Tongue (tissue), 2 donors: Measurements from ENCODE around the gene SATB2. TPM values are rescaled to one million over a fixed set of nuclear protein-coding genes. Genes with fewer than 3 reads are reported as not detected.

Experiments used
- DNase-seq: peaks from one replicate; pipeline ENCODE4 v3.0.0-alpha.2; 2015
- total RNA-seq: library from RNA; depleted of rRNA; stranded (reverse); fragments of >200 nt; gene quantifications from one replicate; pipeline ENCODE4 v1.2.3, GENCODE V29; 2014

Gene SATB2
- total RNA-seq, 1 donor from 2014 or later, result 23.1 TPM

DNA sequence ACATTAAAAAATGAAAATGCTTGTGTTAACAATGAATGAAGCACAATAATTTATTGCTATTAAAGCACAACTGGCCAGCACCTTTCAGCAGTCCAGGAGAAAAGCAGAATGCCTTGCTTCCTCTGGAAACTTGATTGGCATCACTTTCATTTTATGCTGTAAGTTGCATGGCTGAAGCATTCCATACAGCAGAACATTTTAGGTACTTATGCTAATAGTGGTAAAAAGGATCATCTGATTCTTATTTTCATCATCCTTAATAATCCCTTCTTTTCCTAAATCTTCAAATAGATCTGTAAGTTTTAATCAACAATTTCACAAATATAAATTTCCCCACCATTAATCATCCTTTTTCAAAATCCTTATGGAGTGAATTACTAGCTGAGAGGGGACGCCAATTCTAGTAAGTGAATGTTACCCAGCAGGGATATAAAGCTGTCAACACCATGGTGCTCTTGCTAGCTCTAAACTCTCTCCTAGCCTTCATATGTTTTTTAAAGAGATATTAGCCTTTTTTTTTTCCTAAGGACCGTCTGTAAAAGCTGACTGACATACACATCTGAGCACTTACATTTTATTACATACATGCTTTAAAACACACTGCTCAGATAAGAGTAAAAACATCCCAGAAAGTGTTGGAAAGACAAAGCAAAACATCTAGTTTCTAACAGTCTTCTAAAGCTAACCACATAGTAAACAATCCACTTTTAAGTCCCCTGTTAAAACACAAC, 5.3 kb downstream of the SATB2 start:
- peak; percentile 56 for DNase-seq

GRCh38 chr2:199449956-199450355, 7.8 kb downstream of the SATB2 start:
- DNase-seq, result peak; percentile 4

GRCh38 chr2:199449455-199449854, 8.3 kb downstream of the SATB2 start:
- no peak for DNase-seq

DNA sequence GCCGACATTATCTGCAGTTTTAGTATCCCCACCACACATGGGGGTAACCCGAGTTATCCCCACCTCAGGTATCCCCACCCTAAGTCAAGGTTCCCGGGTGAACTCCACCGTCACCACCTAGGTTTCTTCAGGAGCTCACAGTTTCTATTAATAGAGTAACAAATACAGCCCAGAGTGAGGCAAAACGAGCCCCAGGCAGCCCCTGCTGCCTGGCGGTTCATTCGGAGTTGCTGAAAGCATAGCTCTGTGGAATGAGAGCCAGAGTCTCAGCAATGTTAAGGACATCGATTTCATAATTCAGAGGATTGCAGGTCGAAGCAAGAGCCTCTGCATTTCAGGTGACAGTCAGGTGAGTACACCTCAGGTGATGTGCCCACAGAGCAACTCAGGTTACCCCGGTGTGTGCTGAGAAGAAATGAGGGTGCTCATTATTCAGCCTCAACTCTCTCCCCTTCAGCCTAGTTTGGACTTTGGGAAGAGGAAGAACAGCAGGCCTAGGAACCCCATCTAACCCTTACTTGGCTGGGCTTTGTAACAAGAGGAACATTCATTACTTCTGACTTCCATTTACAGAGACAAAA, 10.7 kb downstream of the SATB2 start:
- DNase-seq, result peak; percentile 12

DNA sequence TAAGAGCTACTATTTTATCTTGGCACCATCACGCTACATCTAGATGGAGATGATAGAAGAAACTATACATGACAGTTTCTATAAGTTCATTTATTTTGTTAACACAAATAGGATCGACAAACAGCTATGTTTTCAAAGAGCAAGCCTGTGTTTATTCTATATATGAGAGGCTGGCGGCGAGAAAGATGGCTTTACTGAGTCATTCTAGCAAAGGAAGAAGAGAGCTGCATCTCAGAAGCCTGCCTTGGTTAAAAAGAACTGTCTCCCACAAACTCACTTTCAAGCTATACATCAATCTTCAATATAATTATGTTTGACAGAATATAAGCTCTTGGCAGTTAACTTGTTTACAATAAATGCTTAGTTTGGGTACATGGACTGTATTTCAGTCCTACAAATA, 13.0 kb downstream of the SATB2 start:
- DNase-seq, result peak; percentile 26

- DNase-seq, result no peak
Observed at GRCh38 chr2:199443589-199444130, 14.1 kb downstream of the SATB2 start.

DNA sequence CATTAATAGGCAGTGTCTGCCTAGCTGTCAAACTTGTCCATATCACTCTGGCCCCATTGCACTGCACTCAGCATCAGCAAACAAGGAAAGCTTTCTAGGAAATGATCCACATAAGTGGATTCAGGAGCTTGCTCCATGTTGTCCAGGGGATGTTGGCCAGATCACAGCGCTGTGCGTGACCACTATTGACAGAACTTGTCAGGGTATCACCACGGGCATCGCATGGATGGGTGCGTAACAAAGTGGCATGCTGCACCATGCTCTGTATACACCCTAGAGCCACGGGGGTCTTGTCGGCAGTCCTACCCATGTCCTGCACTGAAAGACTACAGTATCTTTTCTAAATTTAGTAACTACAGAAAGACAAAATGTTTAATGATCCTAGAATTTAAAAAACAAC, 15.6 kb downstream of the SATB2 start:
- DNase-seq, result no peak

DNA sequence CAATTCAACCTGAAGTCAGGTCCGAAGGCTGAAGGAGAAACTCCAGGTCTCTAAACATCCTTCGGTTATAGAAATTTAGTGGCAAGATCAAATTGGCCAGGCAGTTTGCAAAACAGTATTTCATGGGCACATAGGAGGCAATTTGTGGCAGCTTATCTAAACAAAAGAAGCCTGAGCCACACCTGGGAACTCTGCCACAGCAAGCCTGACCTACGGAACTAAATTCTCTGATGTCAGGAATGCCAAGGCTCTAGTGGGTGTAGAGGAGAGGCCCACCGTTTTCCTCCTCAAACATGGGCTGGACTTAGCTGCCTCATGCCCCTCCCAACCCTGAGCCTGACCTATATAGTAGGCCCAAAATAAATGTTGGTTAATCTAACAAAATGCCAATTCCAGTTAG, 16.0 kb downstream of the SATB2 start:
- DNase-seq, result peak; percentile 7

GRCh38 chr2:199440118-199440517, 17.6 kb downstream of the SATB2 start:
- no peak for DNase-seq

DNA sequence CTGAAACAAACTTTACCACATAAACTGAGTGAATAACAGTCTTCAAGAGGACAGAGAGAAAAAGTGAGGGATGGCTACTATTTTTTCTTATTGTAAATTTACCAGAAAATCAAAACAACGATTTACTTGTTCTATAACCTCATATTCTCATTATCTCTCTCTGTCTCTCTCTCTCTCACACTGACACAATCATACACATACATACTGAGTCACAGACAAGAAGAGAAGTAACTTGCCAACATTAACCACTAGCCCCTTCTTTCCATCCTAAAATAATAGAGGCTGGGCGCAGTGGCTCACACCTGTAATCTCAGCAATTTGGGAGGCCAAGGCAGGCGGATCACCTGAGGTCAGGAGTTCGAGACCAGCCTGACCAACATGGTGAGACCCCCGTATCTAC, 18.2 kb downstream of the SATB2 start:
- DNase-seq, result no peak

GRCh38 chr2:199439066-199439465, 18.7 kb downstream of the SATB2 start:
- DNase-seq, result no peak

DNA sequence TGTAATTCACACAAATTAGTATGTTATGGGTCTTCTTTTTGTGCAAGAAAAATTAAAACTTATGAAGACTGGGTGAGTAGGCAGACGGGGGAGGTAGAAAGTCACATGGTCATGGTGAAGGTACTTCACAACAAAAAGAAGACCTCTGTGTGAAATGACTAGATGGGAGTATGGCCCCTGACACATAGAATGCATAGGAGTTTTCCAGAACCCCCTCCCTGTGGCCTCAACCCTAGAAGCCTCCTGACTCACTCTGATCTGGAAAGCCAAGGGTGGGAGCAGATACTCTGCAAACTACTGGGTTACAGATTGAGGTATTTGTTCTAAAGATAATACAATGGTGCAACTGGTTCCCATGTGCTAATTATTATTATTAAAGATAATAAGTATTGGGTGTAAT, 23.2 kb downstream of the SATB2 start:
- no peak for DNase-seq

GRCh38 chr2:199433204-199433832, 24.4 kb downstream of the SATB2 start:
- no peak for DNase-seq

DNA sequence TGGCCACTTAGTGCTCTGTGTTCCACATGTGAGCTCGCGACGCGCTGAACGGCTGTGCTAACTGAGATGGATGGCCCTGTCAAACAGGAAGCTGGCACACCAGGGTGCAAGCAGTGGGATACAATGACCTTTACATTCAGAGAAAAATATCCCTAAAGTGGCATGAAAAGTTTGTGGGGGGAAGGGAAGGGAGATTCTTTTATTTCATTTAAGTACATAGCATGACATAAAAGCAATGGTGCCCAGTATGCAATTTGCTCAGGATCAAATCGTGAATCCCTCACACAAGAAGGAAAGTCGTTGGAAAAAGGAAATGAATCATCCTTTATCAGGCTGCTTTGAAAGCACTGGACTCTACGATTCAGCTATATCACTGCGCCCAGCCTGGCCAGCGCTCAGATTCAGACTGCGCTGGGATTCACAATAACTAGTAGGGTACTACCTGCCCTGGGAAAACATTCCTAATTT, 26.0 kb downstream of the SATB2 start:
- DNase-seq, result no peak

GRCh38 chr2:199430214-199430613, 27.5 kb downstream of the SATB2 start:
- no peak for DNase-seq

DNA sequence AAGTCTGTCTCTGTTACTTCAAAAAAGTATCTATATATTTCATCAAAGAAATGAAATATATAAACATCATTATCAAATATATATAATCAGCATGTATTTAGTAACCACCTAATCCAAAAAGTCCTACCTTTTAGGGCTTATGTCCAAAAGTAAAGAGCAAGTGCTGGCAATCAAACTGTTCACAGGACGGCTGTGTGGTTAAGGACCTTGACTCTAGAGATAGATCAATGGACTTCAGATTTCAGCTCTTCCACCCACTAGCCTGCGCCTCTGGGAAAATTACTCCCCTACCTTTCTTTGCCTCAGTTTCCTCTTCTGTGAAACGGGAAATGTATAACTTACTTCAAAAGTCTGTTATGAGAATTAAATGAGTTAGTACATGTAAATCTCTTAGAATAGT, 29.4 kb downstream of the SATB2 start:
- DNase-seq, result no peak

- no peak for DNase-seq
Observed at GRCh38 chr2:199424160-199424559, 33.6 kb downstream of the SATB2 start.

- DNase-seq, result no peak
Observed at GRCh38 chr2:199419428-199419827, 38.3 kb downstream of the SATB2 start.

GRCh38 chr2:199414465-199414864, 43.3 kb downstream of the SATB2 start:
- DNase-seq, result no peak

DNA sequence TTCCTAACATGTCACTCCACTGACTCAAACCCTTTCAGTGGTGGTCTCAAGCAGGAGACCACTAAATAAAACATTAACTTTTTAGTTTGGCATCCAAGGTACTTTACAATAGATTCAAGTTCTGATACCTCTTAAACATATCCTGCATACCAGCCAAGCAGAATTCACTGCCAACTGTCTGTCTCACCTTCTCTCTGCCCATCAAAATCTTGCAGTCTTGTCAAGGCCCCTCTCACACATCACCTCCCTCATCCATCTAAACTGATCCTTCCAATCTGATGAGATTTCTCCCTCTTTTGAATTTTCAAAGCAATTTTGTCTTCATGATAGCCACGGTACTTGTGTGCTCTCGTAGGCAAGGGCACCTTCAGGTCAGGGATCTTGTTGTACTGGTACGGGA, 43.7 kb downstream of the SATB2 start:
- DNase-seq, result no peak

DNA sequence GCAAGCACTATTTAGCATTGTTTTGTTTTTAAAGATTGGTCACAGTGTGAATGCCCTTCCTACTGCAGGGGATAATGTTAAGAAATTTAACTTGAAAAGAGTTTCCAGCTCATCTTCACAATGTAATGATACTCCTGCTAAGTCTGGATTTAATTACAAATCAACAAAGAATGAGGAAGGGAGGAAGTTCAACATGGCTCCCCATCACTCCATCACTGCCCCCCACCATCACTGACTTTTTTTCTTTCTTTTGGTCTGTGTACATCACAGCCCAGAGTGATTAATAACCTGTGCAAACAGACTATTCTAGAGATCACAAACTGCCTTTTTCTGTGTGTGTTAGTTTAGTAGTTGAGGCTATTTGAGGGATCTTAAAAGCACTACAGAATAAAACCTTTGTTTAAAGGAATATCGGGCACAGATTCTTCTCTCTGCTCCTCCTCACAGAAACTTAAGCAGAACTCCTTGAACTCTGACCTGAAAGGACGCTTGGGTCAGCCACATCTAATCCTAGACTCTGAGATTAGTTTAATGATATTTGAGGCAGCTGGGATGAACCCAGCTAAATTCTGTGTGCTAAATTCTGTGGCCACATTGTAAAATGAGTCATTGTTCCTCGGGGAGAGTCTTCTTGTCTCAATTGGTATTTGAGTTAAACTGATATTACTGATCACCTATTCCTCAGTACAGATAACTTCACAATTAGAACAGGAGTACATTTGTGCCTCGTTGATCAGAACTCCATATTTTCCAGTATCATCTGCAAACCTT, 47.8 kb downstream of the SATB2 start:
- no peak for DNase-seq

DNA sequence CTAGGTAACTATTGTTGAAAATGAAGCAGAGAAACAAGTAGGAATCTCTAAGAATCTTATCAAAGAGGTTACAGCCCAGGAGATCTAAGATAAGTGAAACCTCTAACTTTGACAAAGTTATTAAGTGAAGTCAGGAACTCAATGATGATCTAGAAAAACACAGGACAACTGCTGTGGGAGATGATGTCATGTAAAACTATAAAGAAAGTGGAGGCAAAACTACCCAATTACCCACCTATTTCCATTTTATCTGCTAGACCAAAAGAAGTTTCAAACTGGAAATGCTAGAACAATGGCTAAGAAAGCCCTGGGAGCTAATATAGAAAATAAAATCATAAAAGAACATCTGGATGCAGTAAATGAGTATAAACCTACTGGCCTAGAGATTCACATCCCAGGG, 50.3 kb downstream of the SATB2 start:
- DNase-seq, result no peak

- no peak for DNase-seq
Observed at GRCh38 chr2:199405241-199405640, 52.5 kb downstream of the SATB2 start.
